Glomerular visceral epithelial cell (primary cell): ENCODE data around the gene USO1.
"Not testable (repeated sequence)": the region's sequence is repeated elsewhere in the genome, so short reads cannot be mapped to it uniquely, and the experiment has no call there.

Experiments
- DNase-seq: peaks from one replicate; pipeline ENCODE4 v3.0.0-alpha.2; 2016; ENCODE audit errors: extremely low spot score

Gene USO1

DNA sequence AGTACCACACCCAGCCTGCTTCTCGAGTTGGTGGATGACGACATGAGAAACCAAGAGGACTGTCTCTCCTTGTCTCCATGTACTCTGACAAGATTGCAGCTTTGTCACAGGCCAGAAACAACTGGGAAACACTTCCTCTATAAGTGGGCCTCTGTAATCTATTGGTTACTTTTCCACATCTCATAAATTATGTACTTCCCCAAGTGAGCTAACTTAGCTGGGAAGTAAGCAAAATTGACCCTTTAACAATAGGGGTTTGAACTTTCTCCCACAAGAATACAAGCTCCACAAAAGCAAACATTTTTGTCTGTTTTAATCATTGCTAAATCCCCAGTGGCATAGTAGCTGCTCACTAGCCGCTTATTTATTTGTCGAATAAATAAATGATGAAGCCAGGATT, 14.1 kb upstream of the USO1 start:
- no peak for DNase-seq

- DNase-seq, result no peak
Observed at GRCh38 chr4:75714011-75714410, 10.4 kb upstream of the USO1 start.

DNA sequence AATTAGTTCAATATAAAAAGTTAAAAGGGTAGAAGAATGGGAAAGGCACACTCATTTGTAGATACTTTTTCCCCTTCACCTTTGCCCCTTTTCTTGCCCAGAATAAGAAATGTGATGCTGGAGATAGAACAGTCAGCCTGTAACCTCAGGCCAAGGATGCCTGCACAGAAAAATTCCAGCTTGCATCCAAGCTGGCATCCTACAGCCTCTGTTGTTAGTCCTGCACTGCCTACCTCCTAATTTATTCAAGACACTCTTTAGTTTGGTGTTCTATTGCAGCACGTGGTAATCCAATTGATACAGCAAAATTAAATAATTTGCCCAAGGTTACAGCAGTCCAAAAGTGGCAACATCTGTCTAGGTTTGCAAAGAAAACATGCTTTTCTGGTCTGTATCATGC, 9.7 kb upstream of the USO1 start:
- no peak for DNase-seq

DNA sequence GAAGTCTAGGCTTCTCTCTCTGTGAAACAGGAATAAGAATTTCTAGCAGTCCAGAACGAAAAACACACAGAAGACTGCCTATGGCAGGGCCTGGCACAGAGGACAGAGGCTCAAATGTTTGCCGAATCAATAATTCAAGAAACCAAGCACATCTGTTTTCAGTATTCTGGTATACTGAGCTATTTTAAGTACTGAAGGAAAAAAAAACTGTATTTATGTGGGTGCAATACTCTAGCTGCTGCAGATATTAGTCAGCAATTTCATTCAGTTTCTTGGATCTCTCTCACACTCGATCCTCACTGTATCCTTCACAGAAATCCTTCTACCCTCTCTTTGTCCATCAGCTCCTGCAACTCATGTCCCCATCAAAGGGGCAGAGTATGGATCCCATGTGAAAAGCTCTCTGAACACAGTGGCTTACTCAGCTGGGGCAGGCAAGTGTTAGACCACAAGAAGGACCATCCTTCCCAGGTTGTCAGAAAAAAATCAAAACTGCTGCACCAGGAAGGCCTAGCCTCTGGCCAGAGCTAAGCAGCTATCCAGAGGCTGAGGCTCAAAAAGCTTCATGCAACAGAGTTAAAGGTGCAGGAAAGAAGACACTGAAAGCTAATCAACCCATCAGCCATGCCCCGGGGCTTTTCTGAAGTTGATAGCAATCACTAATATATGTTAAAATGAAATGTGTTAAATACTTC, 9.1 kb upstream of the USO1 start:
- no peak for DNase-seq

DNA sequence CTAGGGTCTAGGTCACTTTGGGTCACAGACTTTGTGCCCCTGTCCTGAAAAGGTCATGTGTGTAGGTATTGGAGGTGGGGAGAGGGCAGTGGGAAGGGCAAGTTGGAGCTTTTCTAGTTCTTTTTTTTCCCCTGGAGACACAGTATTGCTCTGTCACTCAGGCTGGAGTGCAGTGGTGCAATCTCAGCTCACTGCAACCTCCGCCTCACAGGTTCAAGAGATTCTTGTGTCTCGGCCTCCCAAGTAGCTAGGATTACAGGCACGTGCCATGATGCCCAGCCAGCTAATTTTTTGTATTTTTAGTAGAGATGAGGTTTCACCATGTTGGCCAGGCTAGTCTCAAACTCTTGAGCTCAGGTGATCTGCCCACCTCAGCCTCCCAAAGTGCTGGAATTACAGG, 8.3 kb upstream of the USO1 start:
- DNase-seq, result not testable (repeated sequence)

GRCh38 chr4:75717408-75717807, 7.0 kb upstream of the USO1 start:
- DNase-seq, result no peak

DNA sequence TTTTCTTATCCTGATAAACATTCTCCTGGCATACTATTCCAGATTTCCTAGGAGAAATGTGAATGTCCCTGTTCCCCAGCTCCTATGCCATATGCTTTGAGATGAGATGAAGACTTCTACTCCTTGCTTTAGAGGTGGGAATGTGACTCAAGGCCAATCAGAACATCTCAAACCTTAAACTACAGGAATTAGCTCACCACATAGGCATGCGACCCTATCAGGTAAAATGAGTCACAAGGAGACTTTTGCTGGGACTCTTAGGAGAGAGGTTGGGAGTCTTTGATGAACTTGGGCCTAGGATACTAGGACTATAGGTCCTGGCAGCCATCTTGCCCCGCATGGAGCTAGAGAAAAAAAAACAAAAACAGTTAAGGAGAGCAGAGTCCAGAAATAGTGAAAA, 5.8 kb upstream of the USO1 start:
- peak; percentile 16 for DNase-seq

DNA sequence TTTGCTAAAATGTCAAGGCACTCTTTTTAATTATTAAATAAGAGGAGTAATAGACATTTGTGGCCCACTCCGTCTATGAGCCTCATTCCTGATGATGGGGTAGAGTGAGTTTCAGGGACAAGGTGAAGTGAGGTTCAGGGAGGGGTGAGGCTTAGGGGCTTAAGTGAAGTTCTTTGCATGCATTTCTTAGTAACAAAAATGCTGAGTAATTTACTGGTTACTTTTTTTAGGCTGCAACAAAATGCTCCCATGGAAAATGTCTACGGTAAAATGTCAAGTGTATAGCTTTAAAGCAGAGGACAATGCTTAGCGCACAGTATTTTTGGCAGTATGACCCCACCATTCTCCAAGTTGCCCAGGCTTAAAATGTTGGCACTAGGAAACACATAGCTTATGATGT, 2.0 kb upstream of the USO1 start:
- DNase-seq, result no peak

DNA sequence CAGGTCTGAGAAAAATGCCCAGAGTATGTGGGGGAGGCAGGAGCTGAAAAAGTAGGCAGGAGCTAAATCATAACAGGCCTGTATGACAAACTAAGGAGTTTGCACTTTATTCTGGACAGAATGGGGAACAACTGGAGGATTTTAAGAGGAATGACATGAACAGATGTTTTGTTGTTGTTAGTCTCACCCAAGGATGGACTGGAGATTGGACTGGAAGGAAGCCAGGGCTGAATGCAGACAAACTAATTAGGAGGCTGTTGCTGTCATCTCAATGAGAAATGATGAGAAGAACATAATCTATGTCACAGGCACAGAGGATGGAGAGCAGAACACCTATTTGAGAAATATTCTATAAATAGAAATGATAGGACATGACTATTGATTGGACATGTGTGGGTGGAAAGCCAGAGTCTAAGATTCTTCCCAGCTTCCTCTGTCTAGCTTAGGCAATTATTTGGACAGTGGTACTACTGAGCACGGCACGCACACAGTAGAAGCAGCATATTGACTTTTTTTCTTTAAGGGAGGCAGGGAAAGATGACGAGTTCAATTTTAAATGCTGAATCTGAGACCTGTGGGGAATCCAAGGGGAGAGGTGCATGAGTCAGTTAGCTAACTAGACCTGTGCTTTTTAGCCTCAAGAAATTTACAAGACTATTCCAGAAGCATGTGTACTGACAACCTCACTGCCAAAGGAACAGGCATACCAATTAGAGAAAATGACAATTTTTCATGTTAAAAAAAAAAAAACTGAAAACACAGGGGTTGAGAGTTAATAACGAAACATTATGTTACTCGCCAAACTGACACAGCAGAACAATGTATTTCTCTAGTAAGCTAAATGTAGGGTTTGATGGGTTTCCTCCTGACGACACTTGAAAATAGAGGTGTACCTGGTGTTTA, 963 bp upstream of the USO1 start:
- DNase-seq, result peak; percentile 29

GRCh38 chr4:75724867-75725724, 719 bp downstream of the USO1 start:
- DNase-seq, result peak; percentile 87

- DNase-seq, result not testable (repeated sequence)
Observed at GRCh38 chr4:75725942-75726538, 1.7 kb downstream of the USO1 start.

- no peak for DNase-seq
Observed at GRCh38 chr4:75726577-75726976, 2.2 kb downstream of the USO1 start.

DNA sequence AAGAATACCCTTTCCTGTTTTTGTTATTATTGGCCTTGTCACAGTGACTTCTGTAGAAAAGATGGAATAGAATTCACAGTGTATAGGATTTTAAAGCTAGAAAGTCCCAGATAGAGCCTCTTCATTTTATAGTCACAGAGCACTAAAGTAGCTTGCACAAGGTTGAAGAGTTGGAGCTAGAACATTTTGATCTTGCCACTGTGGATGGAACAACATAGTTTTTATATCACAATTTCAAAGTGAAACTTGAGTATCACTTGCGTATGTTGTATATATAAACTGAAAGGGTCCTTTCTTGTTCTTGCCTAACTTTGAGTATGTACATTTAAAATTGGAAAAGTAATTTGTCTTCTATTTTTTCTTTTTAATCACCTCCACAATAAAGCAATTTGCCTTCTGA, 2.7 kb downstream of the USO1 start:
- no peak for DNase-seq

GRCh38 chr4:75729836-75730235, 5.5 kb downstream of the USO1 start:
- no peak for DNase-seq

GRCh38 chr4:75733369-75733768, 9.0 kb downstream of the USO1 start:
- DNase-seq, result no peak

DNA sequence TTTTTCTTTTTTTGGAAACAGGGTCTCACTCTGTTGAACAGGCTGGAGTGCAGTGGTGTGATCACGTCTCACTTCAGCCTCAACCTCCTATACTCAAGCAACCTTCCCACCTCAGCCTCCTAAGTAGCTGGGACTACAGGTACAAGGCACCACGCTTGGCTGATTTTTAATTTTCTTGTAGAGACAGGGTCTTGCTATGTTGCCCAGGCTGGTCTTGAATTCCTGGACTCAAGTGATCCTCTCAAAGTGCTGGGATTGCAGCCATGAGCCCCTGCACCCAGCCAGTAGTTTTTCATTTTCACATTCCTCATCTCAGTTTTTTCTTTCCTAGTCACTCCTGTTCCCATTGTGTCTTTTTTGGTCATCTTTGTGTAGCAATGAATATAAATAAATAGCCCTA, 11.1 kb downstream of the USO1 start:
- DNase-seq, result no peak

- DNase-seq, result no peak
Observed at GRCh38 chr4:75736862-75737261, 12.5 kb downstream of the USO1 start.

- DNase-seq, result no peak
Observed at GRCh38 chr4:75737398-75737797, 13.0 kb downstream of the USO1 start.

- no peak for DNase-seq
Observed at GRCh38 chr4:75741027-75741426, 16.6 kb downstream of the USO1 start.

DNA sequence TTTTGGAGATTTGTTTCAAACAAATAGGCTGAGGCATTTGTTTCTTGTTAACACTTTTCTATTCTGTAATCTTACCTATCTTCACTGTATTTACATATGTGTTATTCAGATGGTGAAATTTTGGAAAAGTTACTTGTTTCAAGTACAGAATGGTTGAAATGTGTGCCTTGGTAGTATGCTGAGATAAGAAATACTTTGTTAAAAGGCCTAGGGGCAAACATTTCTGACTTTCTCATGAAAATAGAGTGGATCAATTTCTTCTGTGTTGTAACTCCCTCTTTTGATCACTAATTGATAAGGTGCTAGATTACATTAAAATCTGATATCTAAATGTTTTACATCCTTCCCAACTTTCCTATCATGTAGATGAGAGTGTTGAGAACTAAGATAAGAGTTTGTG, 18.1 kb downstream of the USO1 start:
- DNase-seq, result no peak

- no peak for DNase-seq
Observed at GRCh38 chr4:75745161-75745560, 20.8 kb downstream of the USO1 start.

DNA sequence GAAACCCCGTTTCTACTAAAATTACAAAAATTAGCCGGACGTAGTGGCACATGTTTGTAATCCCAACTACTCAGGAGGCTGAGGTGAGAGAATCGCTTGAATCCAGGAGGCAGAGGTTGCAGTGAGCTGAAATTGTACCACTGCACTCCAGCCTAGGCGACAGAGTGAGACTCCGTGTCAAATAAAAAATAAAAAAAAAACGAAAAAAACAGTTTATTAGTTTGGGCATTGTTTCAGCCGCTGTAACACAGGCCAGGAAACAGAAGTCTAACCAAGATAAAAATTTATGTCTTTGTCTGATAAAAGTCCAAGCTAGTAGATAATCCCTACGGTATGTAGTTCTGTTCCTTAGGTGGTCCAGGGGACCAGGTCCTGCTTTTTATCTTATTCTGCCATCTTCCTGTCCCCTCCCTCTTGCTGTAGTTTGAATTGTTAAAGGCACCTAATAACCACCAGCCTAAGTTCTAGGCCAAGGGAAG, 21.4 kb downstream of the USO1 start:
- no peak for DNase-seq
